GM23248 (cell line): Measurements from ENCODE around the gene HTR4.

Experiments
- EZH2 ChIP-seq: fragments of 200-600 bp; sonication (generic); IDR thresholded peaks from 2 replicates; pipeline ENCODE4 v1.6.1; 2018; ENCODE audit warnings: antibody characterized with exemption, mild to moderate bottlenecking; ENCODE audit not compliant: insufficient read depth, poor library complexity, severe bottlenecking
- EZH2phosphoT487 ChIP-seq: fragments of 200-600 bp; sonication (generic); IDR thresholded peaks from 2 replicates; pipeline ENCODE4 v1.6.1; 2018; ENCODE audit warnings: antibody characterized with exemption, moderate library complexity, mild to moderate bottlenecking, low read depth; ENCODE audit not compliant: insufficient read depth

GRCh38 chr5:148683651-148684050, 29.3 kb upstream of the HTR4 start:
- no peak for TF ChIP-seq EZH2
- TF ChIP-seq EZH2phosphoT487: no peak
